Epithelial cell of proximal tubule (primary cell): ENCODE measurements around the gene STAB2. TPM values are rescaled to one million over a fixed set of nuclear protein-coding genes. Genes with fewer than 3 reads are reported as not detected.
"Not testable (repeated sequence)": the region's sequence is repeated elsewhere in the genome, so short reads cannot be mapped to it uniquely, and the experiment has no call there.

Experiments used
- DNase-seq: peaks from one replicate; pipeline ENCODE4 v3.0.0-alpha.2; 2011; ENCODE audit warnings: low read depth
- H3K4me3 ChIP-seq: 2 replicates; pipeline ENCODE4 v1.5.1; 2011; ENCODE audit warnings: low read depth, mild to moderate bottlenecking, low read length
- CTCF ChIP-seq: conservative IDR thresholded peaks from 2 replicates; pipeline ENCODE4 v1.5.1; 2012; ENCODE audit warnings: low read depth, mild to moderate bottlenecking, low read length
- total RNA-seq: library from RNA; depleted of rRNA; stranded (reverse); fragments of >200 nt; gene quantifications from 2 replicates; pipeline ENCODE4 v1.2.3, GENCODE V29; 2015

Gene STAB2
- total RNA-seq, 1 donor from 2014 or later: not detected

- TF ChIP-seq CTCF: no peak
- H3K4me3 ChIP-seq: no peak overlapping the region
- no peak for DNase-seq
These were observed 55.3 kb downstream of the STAB2 start for GRCh38 chr12:103642240-103642864.

- TF ChIP-seq CTCF: no peak
- no peak for DNase-seq
- no peak overlapping the region for H3K4me3 ChIP-seq
These were observed 58.1 kb downstream of the STAB2 start for GRCh38 chr12:103645202-103645601.

GRCh38 chr12:103647267-103647666, 60.2 kb downstream of the STAB2 start:
- H3K4me3 ChIP-seq: no peak overlapping the region
- no peak for TF ChIP-seq CTCF
- peak; percentile 51 for DNase-seq

- no peak for DNase-seq
- TF ChIP-seq CTCF: no peak
- no peak overlapping the region for H3K4me3 ChIP-seq
These were observed 65.7 kb downstream of the STAB2 start for GRCh38 chr12:103652808-103653207.

- not testable (repeated sequence) for DNase-seq, H3K4me3 ChIP-seq
These were observed 66.6 kb downstream of the STAB2 start for GRCh38 chr12:103653568-103654173.

- no peak overlapping the region for H3K4me3 ChIP-seq
- no peak for DNase-seq
- no peak for TF ChIP-seq CTCF
These were observed 67.7 kb downstream of the STAB2 start for GRCh38 chr12:103654816-103655215.

- no peak overlapping the region for H3K4me3 ChIP-seq
- no peak for TF ChIP-seq CTCF
- DNase-seq: no peak
These were observed 69.2 kb downstream of the STAB2 start for GRCh38 chr12:103656291-103656690.
